HL-60/S4 treated with phorbol 12-myristate 13-acetate at 8.2 ng/mL for 4 days and 3 days (cell line): ENCODE results near the gene CARHSP1.

Experiments
- in situ Hi-C: fragments of 300-500 bp; cut with MboI; formaldehyde crosslinking; loops from 2 replicates; pipeline ENCODE4 v1.15.0; 2022; ENCODE audit warnings: low sequenced_read_pairs

Gene CARHSP1

DNA sequence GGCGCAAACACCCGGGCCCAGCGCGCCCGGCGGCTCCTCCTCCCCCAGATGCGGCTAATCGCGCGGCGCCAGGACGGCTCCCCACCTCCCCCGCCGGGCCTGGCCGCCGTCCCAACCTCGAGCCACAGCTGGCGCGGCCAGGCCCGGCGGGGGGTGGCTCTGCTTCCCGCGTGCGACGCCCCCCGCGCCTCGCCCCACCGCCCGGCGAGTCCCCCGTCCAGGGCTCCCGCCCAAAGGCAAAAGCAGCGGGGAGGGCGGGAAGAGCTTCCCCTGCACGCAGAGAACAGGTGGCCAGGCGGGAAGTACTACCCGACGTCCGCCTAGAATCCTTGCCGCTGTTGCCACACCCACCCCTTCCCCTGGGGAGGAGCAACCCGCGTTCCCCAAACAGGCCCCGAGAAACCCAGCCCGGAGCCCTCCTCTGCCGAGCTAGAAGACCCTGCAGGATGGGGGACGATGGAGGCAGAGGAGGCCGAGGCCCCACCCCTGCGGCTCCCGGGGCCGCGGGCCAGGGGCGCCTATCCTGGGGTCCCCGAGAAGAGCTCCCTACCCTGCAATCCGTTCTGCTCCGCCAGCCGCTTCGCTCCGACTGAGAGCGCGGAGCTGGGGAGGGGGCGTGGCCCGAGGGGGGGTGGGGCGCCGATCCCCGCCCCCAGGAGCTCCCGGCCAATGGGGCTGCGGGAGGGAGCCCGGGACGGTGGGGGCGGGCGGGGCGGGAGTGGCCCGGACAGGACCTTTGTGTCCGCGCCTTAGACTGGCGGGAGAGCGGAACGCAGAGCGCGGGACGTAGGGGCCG is at the start of gene CARHSP1:
TSS of gene CARHSP1 (minus strand) at position 591 of the 796 bp plus-strand sequence. CDS start 9,678 bp downstream, outside the sequence.
- in situ Hi-C loops: no loop called here

DNA sequence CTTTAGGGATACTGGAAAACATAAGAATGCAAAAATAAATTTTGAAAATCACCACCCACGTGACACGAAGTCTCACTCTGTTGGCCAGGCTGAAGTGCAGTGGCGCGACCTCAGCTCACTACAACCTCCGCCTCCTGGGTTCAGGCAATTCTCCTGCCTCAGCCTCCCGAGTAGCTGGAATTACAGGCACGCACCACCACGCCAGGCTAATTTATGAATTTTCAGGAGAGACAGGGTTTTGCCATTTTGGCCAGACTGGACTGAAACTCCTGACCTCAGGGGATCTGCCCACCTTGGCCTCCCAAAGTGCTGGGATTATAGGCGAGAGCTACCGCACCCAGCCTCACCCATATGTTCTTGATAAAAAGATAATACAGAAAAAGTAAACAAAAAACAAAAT is 48.5 kb upstream of the CARHSP1 start:
- in situ Hi-C loops: loop anchor here (25.0 kb wide), 1 partner anchor 195 kb away; no protein-coding TSS in a partner anchor

DNA sequence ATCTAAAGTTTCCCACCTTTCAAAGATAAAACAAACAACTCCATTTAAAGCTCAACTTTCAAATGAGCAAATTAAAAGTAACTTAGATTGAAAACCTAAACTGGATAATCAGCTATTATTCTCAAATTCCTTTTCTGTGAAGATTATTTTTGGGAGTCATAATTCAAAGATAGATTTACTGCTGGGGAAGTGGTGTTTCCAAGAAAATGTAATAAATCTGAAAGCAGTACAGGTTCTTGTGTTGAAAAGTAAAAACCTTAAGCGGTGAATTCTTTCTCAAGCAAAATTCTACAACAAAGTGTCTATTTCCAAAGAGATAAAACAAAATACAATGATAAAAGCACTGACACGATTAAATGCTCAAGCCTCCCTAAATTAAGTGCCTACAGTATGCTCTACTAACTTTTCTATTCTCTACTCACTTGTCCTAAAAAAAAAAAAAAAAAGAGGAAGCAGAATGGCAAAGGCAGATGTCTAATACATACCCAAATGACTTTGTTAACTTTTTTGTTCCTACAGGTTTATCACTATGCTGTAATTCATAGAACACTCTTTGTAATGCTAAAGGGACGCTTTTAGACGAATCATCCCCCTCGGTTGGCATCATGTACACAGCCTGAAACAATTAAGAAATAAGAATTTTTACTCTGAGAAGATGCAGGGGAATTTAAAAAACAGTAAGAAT is 47.9 kb upstream of the CARHSP1 start:
- in situ Hi-C loops: loop anchor here (25.0 kb wide), 1 partner anchor 196 kb away; no protein-coding TSS in a partner anchor

DNA sequence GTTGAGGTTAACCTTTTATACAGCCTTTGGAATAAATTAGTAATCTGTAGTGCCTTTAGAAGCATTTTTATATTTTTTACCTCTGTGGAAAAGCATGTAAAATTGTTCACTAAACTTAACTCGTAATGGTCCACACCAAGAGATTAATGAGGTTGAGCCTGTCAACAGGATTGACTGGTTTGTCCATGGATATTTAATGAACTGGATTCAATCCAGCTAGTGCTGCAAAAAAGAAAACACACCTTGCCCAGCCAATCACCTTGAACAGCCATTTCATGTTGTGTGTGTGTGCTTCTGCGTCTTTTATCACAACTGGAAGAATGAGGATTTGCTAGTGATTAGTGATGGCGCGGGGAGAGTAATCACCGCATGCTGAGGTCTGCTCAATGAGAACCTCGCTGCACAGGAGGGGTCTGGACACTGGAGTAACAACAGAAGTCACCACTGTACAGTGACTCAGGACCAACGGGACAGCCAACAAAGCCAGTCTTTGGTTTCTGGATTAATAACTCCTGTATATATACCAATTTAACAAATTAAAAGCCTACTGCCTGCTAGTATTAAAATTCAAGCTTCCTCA is 47.0 kb upstream of the CARHSP1 start:
- in situ Hi-C loops: loop anchor here (25.0 kb wide), 1 partner anchor 196 kb away; no protein-coding TSS in a partner anchor

DNA sequence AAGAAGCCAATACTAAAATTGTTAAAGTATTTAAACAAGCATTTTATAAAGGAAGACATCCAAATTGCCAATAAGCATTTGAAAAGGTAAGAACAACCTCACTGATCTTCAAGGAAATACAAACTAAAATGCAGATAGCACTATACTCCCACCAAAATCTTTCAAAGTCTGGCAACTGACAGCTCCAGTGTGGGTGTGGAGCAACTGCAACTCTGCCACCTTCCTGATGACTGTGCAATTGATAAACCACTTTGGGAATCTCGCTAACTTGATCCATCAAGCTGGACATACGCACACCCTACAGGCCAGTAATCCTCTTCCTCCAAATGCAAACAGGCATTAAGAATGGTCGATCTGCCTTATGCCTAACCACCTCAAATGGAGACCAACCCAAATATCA is 45.3 kb upstream of the CARHSP1 start:
- in situ Hi-C loops: loop anchor here (25.0 kb wide), 1 partner anchor 198 kb away; no protein-coding TSS in a partner anchor

DNA sequence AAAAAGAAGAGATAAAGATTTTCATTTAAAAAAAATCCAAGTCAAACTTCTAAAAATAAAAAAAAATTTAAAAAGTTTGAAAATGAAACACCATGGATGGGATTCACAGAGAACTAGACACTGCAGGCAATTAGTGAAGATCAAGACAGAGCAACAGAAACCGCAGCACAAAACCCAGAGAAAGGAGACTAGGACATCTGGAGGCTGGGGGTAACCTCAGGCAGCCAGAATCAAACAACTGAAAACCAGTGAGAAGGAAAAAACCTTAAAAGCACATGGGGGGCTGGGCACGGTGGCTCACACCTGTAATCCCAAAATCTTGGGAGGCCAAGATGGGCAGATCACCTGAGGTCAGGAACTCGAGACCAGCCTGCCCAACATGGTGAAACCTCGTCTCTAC is 44.0 kb upstream of the CARHSP1 start:
- in situ Hi-C loops: loop anchor here (25.0 kb wide), 1 partner anchor 200 kb away; no protein-coding TSS in a partner anchor

DNA sequence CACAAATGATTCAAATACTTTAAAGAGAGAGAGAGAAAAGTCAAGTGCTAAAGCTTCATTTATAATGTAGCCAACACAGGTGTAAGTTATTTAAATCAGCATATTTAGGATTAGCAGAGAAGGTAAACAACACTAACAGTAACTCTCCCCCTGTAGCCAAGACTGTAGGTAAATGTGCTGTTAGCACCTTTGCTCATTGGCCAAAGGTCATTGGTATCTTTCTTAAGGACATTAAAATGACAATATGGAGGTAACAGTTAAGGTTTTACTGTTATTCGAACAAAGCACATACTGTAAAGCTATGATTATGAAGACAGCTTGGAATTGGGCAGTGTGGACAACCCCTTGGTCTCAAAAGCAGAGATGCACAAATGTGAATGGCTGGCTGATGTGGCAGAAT is 42.0 kb upstream of the CARHSP1 start:
- in situ Hi-C loops: loop anchor here (25.0 kb wide), 1 partner anchor 201 kb away; no protein-coding TSS in a partner anchor

DNA sequence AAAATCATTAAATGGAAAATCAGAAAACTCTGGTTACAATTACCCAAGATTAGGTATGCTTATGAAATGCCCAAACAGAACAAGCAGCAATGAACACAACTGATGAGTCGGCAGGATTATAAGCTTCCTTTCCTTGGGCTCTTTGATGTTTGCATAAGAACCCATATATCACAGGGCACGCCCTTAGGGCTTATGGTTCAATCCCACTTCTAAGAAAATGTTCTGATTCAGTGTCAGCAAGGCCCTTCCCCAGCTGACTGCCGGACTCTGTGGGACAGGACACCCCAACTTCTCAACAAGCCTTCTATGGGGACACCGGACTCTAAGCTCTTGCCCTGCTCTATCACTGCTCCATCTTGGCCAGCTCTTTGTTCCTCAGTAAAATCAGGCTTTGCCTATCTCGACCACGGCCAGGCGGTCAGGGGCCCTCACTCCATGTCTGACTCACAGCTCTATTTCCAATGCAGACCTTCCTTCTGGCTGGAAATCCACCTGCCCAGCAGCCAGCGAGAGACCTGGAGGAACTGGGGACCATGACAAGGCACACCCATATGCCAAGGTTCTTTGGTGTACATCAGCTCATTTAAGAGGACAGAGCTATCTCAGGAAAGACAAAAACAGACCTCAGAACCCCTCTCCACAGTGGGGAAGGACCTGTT is 40.1 kb upstream of the CARHSP1 start:
- in situ Hi-C loops: loop anchor here (25.0 kb wide), 1 partner anchor 203 kb away; no protein-coding TSS in a partner anchor

DNA sequence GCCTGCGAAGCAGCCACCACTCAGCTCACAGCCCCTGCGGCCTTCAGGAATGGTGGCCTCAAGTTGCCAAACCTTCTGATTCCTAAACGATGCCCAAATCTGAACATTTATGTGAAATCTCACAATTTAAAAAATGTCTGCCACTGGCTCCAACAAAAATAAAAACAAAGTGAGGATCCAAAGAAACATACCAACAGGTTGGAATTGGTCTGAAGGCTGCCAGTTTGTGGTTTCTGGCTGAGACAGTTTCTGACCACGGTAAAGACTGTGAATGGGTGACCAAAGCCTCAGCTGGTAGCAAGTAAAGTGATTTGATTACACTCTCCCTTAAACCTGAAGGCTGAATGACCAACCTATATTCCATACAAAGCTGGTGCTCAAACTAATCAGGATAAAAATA is 38.3 kb upstream of the CARHSP1 start:
- in situ Hi-C loops: loop anchor here (25.0 kb wide), 1 partner anchor 205 kb away; no protein-coding TSS in a partner anchor

DNA sequence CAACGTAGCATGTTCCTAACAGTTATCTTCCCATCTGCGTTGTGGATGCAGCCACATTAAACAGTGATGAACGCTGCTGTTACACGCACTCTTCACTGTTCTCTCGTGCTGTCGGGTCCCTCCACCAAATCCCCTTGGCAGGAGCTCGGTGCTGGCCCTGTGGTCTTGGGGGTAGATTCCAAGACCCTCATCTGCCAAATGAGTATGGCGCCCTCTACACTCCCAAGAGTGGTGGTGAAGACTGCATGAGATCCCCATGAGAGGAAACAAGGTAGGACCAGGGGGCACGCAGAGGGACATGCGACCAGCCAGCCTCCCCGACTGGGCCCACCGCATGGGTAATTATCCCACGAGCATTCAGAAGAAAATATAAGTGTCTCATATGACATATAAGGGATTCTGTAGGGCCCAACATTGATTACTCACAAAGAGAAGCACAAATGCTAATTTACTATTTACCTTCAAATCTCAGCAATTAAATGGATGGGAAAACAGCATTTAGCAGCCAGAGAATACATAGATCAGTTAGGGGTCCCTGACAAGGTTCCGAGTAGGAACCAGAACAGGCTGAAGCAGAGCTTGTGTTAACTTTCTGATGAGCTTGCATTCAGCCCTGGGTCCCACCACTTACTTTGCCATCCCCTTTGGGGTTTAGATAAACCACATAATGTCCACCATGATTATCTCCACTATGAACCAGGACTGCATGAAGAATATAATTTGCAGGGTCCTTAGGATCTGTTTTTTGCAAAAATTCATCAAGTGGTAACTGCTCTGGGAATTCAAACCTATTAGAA is 37.2 kb upstream of the CARHSP1 start:
- in situ Hi-C loops: loop anchor here (25.0 kb wide), 1 partner anchor 206 kb away; no protein-coding TSS in a partner anchor

DNA sequence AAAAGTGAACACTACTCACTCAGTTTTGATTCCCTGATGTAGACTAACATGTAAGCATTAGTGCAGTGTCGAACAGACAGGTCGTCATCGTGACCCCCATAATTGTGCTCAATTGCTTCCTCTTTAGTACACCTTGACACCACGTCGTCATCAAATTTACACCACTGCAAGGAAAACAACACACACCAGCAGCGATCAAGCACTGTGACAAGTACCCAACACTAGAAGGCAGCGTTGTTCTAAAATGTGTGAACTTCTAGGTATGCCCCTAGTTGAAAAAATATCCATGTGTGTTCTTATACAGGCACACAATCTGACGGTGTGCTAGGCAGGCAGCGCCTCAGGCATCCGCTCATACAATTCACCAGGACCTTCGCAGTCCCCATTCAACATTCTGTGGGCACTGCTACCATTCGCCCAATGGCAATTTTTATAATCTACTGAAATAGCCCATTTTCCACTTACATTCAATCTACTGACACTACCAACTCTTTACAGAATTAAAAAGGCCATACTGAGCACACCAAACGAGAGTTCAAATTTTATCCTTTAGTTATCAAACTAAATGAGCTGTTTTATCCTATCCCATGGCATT is 36.5 kb upstream of the CARHSP1 start:
- in situ Hi-C loops: loop anchor here (25.0 kb wide), 1 partner anchor 207 kb away; no protein-coding TSS in a partner anchor

DNA sequence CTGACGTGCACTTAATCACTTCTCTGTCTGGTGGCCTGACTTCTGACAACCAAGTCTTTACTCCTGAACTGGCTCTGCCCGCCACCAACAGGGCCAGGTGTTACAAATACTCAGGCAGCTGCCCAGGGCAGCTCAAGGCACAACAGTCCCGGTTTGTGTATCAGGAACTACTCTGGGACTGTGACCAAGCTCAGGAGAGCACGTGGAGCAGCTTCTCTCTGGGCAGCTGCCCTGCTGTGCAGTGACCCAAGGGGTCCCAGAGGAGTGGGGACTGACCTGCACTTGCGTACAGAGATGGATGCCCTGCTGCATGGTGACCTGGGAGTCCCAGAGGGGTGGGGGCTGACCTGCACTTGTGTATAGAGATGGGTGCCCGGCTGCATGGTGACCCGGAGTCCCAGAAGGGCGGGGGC is 35.2 kb upstream of the CARHSP1 start:
- in situ Hi-C loops: loop anchor here (25.0 kb wide), 1 partner anchor 208 kb away; no protein-coding TSS in a partner anchor

DNA sequence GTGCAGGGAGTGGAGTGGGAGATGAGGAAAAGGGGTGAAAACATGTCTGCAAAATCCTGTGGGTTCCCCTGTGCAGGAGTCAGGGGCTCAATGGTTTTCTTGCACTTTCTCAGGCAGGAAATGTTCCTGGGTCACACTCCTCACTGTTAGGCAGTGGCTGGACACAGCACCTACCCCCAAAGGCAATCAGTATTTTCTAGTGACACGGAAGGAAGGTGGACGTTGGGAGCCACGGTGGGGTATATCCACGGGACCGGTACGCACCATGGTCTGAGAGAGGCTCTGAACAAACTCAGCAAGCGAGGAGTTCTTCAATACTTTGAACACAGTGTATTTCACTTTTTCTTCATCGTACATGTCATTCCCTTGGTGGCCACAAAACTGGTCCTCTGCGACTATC is 34.2 kb upstream of the CARHSP1 start:
- in situ Hi-C loops: loop anchor here (25.0 kb wide), 1 partner anchor 209 kb away; no protein-coding TSS in a partner anchor

DNA sequence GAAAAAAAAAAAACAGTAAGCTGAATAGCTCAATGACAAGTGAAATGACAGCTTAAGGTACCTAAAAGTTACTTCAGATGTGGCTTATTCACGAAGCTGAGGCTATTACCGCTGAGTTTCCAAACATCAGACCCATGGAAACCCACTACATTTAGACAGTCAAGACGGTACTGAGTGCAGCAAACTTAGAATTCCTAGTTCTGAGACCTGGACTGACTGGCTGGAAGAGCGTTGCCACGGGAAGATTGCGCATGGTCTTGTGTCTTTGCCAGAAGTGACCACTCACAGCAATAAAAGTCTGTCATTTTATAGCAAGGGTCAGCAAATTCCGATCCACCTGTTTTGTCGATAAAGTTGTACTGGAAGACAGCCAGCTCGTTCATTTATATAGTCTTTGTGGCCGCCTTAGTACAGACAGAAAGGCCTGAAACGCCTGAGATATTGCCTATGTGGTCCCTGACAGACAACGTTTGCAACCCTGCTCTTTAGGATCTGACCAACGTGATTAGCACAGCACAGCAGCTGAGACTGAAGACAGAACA is 32.6 kb upstream of the CARHSP1 start:
- in situ Hi-C loops: loop anchor here (25.0 kb wide), 1 partner anchor 211 kb away; no protein-coding TSS in a partner anchor

DNA sequence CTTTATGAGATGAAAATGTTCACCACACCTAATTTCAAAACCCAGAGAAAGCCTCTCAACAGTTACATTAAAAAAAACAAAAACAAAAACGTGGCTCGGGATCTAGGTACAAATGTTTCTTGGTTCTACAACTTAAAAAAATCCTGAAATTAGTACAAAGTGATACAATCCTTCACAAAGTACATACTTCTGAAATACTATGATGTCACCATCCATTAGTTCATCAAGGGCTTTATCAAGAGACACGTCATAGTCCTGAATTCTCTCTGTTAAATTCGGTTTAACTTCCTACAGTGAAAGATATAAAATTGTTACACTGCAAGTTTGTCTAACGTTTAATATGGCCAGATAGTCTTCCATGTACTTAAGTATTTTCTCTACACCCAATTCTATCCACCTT is 31.5 kb upstream of the CARHSP1 start:
- in situ Hi-C loops: loop anchor here (25.0 kb wide), 1 partner anchor 212 kb away; no protein-coding TSS in a partner anchor

DNA sequence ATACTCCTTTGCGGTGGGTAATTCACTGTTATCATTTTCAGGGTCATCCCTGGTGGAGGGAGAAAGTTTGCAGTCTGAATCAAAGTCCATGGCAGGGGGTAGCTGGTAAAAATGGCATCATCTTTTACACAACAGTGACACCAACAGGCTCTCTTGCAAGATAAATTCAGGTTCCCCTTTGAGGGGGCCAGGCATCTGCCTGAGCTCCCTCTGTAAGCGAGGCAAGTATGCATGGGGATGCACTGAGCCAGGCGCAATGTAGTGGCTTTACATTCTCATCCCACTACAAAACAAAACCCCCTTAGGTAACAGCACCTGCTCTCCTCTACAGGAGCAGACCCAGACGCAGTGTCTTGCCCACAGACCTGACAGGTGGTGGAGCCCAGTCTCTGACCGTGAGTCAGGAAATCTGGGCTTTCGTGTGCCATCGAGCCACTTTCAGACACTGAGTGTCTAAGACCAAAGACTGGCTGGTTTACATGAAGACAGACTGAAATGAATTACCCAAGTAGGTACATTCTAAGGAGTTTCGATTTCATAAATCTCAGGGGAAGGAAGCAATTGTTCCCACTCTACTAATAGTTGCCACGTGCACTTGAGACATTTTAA is 31.0 kb upstream of the CARHSP1 start:
- in situ Hi-C loops: loop anchor here (25.0 kb wide), 2 partner anchors 212 to 338 kb away; no protein-coding TSS in a partner anchor

DNA sequence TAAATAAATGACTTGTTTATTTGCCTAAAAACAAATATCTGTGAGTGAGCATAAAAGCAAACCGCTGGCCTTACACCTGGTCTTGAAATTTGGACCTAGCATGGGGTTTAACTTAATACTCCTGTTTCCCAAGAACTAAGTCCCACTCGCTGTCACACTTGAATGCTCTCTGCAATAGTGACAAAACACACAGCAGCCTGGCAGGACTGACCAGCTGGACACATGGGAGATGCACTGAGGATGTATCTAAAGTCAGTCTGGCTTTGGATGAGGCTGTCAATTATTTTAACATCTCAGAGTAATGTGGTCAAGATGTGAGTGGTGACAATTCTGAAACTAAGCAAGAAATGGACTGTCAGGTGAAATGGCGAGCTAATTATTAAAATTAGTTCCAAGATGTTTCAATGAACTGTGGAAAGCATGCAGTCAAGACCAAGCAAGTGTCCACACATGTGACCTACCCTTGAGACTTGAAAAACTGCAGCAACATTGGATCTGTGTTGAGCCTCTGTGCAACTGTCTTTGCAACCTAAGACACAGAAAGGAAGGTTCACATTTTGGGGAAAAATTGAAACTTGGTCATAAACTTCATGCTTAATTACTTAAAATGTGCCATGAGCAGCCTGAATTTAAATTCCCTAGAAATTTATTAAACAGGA is 30.0 kb upstream of the CARHSP1 start:
- in situ Hi-C loops: loop anchor here (25.0 kb wide), 1 partner anchor 336 kb away; no protein-coding TSS in a partner anchor
